ENCODE measurements around the gene ASIC2.

DNA sequence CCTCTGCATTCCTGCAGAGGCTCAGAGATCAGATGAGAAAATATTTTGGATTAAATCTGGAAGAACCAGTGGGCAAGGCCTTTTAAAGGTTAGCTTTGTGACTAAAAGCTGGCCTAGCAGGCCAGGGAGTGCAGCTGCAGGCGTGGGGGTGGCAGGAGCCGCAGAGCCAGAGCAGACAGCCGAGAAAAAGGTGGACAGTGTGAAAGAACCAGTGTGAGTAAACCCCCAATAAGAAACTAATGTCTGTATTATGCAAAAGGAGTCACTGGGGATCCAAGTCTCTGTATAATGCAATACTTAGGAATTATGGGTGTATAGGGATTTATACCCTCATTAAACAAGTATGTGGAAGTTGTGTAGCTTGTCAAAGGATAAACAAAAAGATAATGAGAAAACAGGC is 322.8 kb downstream of the ASIC2 start:
- TF ChIP-seq, protein P1, sequence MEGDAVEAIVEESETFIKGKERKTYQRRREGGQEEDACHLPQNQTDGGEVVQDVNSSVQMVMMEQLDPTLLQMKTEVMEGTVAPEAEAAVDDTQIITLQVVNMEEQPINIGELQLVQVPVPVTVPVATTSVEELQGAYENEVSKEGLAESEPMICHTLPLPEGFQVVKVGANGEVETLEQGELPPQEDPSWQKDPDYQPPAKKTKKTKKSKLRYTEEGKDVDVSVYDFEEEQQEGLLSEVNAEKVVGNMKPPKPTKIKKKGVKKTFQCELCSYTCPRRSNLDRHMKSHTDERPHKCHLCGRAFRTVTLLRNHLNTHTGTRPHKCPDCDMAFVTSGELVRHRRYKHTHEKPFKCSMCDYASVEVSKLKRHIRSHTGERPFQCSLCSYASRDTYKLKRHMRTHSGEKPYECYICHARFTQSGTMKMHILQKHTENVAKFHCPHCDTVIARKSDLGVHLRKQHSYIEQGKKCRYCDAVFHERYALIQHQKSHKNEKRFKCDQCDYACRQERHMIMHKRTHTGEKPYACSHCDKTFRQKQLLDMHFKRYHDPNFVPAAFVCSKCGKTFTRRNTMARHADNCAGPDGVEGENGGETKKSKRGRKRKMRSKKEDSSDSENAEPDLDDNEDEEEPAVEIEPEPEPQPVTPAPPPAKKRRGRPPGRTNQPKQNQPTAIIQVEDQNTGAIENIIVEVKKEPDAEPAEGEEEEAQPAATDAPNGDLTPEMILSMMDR (conservative IDR thresholded peaks at IDR 0.05; ENCODE audit: low read depth in 2 of 2): no peak
- TF ChIP-seq POLR2AphosphoS5 (IDR thresholded peaks at IDR 0.05; ENCODE audit: low read depth) (no peak), CREB1 (CRISPR knock-in tag; IDR thresholded peaks at IDR 0.05; ENCODE audit: low read depth) (no peak)
- TF ChIP-seq, protein P2, sequence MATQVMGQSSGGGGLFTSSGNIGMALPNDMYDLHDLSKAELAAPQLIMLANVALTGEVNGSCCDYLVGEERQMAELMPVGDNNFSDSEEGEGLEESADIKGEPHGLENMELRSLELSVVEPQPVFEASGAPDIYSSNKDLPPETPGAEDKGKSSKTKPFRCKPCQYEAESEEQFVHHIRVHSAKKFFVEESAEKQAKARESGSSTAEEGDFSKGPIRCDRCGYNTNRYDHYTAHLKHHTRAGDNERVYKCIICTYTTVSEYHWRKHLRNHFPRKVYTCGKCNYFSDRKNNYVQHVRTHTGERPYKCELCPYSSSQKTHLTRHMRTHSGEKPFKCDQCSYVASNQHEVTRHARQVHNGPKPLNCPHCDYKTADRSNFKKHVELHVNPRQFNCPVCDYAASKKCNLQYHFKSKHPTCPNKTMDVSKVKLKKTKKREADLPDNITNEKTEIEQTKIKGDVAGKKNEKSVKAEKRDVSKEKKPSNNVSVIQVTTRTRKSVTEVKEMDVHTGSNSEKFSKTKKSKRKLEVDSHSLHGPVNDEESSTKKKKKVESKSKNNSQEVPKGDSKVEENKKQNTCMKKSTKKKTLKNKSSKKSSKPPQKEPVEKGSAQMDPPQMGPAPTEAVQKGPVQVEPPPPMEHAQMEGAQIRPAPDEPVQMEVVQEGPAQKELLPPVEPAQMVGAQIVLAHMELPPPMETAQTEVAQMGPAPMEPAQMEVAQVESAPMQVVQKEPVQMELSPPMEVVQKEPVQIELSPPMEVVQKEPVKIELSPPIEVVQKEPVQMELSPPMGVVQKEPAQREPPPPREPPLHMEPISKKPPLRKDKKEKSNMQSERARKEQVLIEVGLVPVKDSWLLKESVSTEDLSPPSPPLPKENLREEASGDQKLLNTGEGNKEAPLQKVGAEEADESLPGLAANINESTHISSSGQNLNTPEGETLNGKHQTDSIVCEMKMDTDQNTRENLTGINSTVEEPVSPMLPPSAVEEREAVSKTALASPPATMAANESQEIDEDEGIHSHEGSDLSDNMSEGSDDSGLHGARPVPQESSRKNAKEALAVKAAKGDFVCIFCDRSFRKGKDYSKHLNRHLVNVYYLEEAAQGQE (IDR thresholded peaks at IDR 0.05; ENCODE audit: unreplicated experiment): no peak
